Measurements from ENCODE around the gene KLK7.

Gene KLK7

GRCh38 chr19:51023946-51024345 is 40.2 kb upstream of the KLK7 start:
- no peaks in the 10 kb centered on the region for H3K4me1 ChIP-seq (ENCODE audit: control insufficient read depth, insufficient read depth, low read length)
- no peak overlapping the region for H3K4me3 ChIP-seq (ENCODE audit: low read length)
- no peak overlapping the region for H3K4me2 ChIP-seq (ENCODE audit: low read length)
- H3K9ac ChIP-seq (ENCODE audit: low read depth, low read length) = no peak overlapping the region
- no peaks in the 10 kb centered on the region for H3K9me3 ChIP-seq (replicated peaks; ENCODE audit: low read length)
- no peaks in the 10 kb centered on the region for H3K36me3 ChIP-seq (ENCODE audit: insufficient read depth, low read length)
- H3K27me3 ChIP-seq (ENCODE audit: control insufficient read depth, insufficient read depth, low read length) = peaks cover 12% of the 10 kb centered on the region

- no peaks in the 10 kb centered on the region for H3K36me3 ChIP-seq (ENCODE audit: insufficient read depth, low read length)
- no peaks in the 10 kb centered on the region for H3K9me3 ChIP-seq (replicated peaks; ENCODE audit: low read length)
- peaks cover 15% of the 10 kb centered on the region for H3K27me3 ChIP-seq (ENCODE audit: control insufficient read depth, insufficient read depth, low read length)
- no peak overlapping the region for H3K4me2 ChIP-seq (ENCODE audit: low read length)
- no peak overlapping the region for H3K4me3 ChIP-seq (ENCODE audit: low read length)
- no peaks in the 10 kb centered on the region for H3K4me1 ChIP-seq (ENCODE audit: control insufficient read depth, insufficient read depth, low read length)
- no peak overlapping the region for H3K9ac ChIP-seq (ENCODE audit: low read depth, low read length)
Measured at GRCh38 chr19:51022526-51022925, 38.8 kb upstream of the KLK7 start.

- Histone ChIP-seq H3K9me3 (replicated peaks; ENCODE audit: low read length) (no peaks in the 10 kb centered on the region), H3K4me2 (ENCODE audit: low read length) (no peak overlapping the region), H3K4me1 (ENCODE audit: control insufficient read depth, insufficient read depth, low read length) (peaks cover 3% of the 10 kb centered on the region), H3K36me3 (ENCODE audit: insufficient read depth, low read length) (no peaks in the 10 kb centered on the region), H3K4me3 (ENCODE audit: low read length) (no peak overlapping the region), H3K9ac (ENCODE audit: low read depth, low read length) (no peak overlapping the region), H3K27me3 (ENCODE audit: control insufficient read depth, insufficient read depth, low read length) (peaks cover 15% of the 10 kb centered on the region)
Measured at GRCh38 chr19:51020988-51021651, 37.4 kb upstream of the KLK7 start.

- H3K4me3 ChIP-seq (ENCODE audit: low read length) = no peak within 1 kb of the TSS
Measured at GRCh38 chr19:51019544-51019925, 35.8 kb upstream of the KLK7 start, which contains the start of gene KLK10. KLK10 (minus strand) TSS chr19:51019709; CDS start chr19:51019130, 579 bp downstream.

GRCh38 chr19:51018745-51019543 is 35.2 kb upstream of the KLK7 start:
- no peak overlapping the region for H3K4me3 ChIP-seq (ENCODE audit: low read length)
- no peak overlapping the region for H3K9ac ChIP-seq (ENCODE audit: low read depth, low read length)
- no peaks in the 10 kb centered on the region for H3K36me3 ChIP-seq (ENCODE audit: insufficient read depth, low read length)
- H3K27me3 ChIP-seq (ENCODE audit: control insufficient read depth, insufficient read depth, low read length) = peaks cover 15% of the 10 kb centered on the region
- no peak overlapping the region for H3K4me2 ChIP-seq (ENCODE audit: low read length)
- peaks cover 4% of the 10 kb centered on the region for H3K9me3 ChIP-seq (replicated peaks; ENCODE audit: low read length)
- H3K4me1 ChIP-seq (ENCODE audit: control insufficient read depth, insufficient read depth, low read length) = peaks cover 3% of the 10 kb centered on the region

More at GRCh38 chr19:51019544-51019925, 35.8 kb upstream of the KLK7 start, which contains the start of gene KLK10:
- Histone ChIP-seq H3K9me3 (replicated peaks; ENCODE audit: low read length) (peaks cover 2% of the 10 kb centered on the region), H3K36me3 (ENCODE audit: insufficient read depth, low read length) (no peaks in the 10 kb centered on the region), H3K4me1 (ENCODE audit: control insufficient read depth, insufficient read depth, low read length) (peaks cover 3% of the 10 kb centered on the region), H3K27me3 (ENCODE audit: control insufficient read depth, insufficient read depth, low read length) (peaks cover 15% of the 10 kb centered on the region), H3K4me2 (ENCODE audit: low read length) (no peak within 1 kb of the TSS), H3K9ac (ENCODE audit: low read depth, low read length) (no peak within 1 kb of the TSS)

- H3K9me3 ChIP-seq (replicated peaks; ENCODE audit: low read length) = peaks cover 8% of the 10 kb centered on the region
- peaks cover 15% of the 10 kb centered on the region for H3K27me3 ChIP-seq (ENCODE audit: control insufficient read depth, insufficient read depth, low read length)
- no peak overlapping the region for H3K4me3 ChIP-seq (ENCODE audit: low read length)
- peaks cover 3% of the 10 kb centered on the region for H3K4me1 ChIP-seq (ENCODE audit: control insufficient read depth, insufficient read depth, low read length)
- H3K9ac ChIP-seq (ENCODE audit: low read depth, low read length) = no peak overlapping the region
- H3K36me3 ChIP-seq (ENCODE audit: insufficient read depth, low read length) = no peaks in the 10 kb centered on the region
- no peak overlapping the region for H3K4me2 ChIP-seq (ENCODE audit: low read length)
Measured at GRCh38 chr19:51016798-51017683, 33.3 kb upstream of the KLK7 start.

- no peak overlapping the region for H3K4me3 ChIP-seq (ENCODE audit: low read length)
- H3K9ac ChIP-seq (ENCODE audit: low read depth, low read length) = no peak overlapping the region
- peaks cover 8% of the 10 kb centered on the region for H3K9me3 ChIP-seq (replicated peaks; ENCODE audit: low read length)
- no peak overlapping the region for H3K4me2 ChIP-seq (ENCODE audit: low read length)
- H3K36me3 ChIP-seq (ENCODE audit: insufficient read depth, low read length) = no peaks in the 10 kb centered on the region
- peaks cover 3% of the 10 kb centered on the region for H3K4me1 ChIP-seq (ENCODE audit: control insufficient read depth, insufficient read depth, low read length)
- H3K27me3 ChIP-seq (ENCODE audit: control insufficient read depth, insufficient read depth, low read length) = peaks cover 15% of the 10 kb centered on the region
Measured at GRCh38 chr19:51015691-51016267, 32.1 kb upstream of the KLK7 start.

GRCh38 chr19:51014242-51014641 is 30.5 kb upstream of the KLK7 start:
- H3K4me3 ChIP-seq (ENCODE audit: low read length) = no peak overlapping the region
- peaks cover 5% of the 10 kb centered on the region for H3K27me3 ChIP-seq (ENCODE audit: control insufficient read depth, insufficient read depth, low read length)
- H3K9me3 ChIP-seq (replicated peaks; ENCODE audit: low read length) = peaks cover 8% of the 10 kb centered on the region
- peaks cover 3% of the 10 kb centered on the region for H3K4me1 ChIP-seq (ENCODE audit: control insufficient read depth, insufficient read depth, low read length)
- no peak overlapping the region for H3K9ac ChIP-seq (ENCODE audit: low read depth, low read length)
- no peak overlapping the region for H3K4me2 ChIP-seq (ENCODE audit: low read length)
- no peaks in the 10 kb centered on the region for H3K36me3 ChIP-seq (ENCODE audit: insufficient read depth, low read length)

GRCh38 chr19:51012661-51013190 is 29.0 kb upstream of the KLK7 start:
- Histone ChIP-seq H3K4me2 (ENCODE audit: low read length) (no peak overlapping the region), H3K27me3 (ENCODE audit: control insufficient read depth, insufficient read depth, low read length) (no peaks in the 10 kb centered on the region), H3K4me1 (ENCODE audit: control insufficient read depth, insufficient read depth, low read length) (peaks cover 3% of the 10 kb centered on the region), H3K4me3 (ENCODE audit: low read length) (no peak overlapping the region), H3K36me3 (ENCODE audit: insufficient read depth, low read length) (no peaks in the 10 kb centered on the region), H3K9me3 (replicated peaks; ENCODE audit: low read length) (peaks cover 8% of the 10 kb centered on the region), H3K9ac (ENCODE audit: low read depth, low read length) (no peak overlapping the region)

- no peaks in the 10 kb centered on the region for H3K4me1 ChIP-seq (ENCODE audit: control insufficient read depth, insufficient read depth, low read length)
- H3K9me3 ChIP-seq (replicated peaks; ENCODE audit: low read length) = peaks cover 11% of the 10 kb centered on the region
- H3K4me3 ChIP-seq (ENCODE audit: low read length) = no peak overlapping the region
- H3K9ac ChIP-seq (ENCODE audit: low read depth, low read length) = no peak overlapping the region
- no peaks in the 10 kb centered on the region for H3K36me3 ChIP-seq (ENCODE audit: insufficient read depth, low read length)
- no peaks in the 10 kb centered on the region for H3K27me3 ChIP-seq (ENCODE audit: control insufficient read depth, insufficient read depth, low read length)
- no peak overlapping the region for H3K4me2 ChIP-seq (ENCODE audit: low read length)
Measured at GRCh38 chr19:51010066-51010795, 26.5 kb upstream of the KLK7 start.
